Breast epithelium (tissue), 4 donors: Measurements from ENCODE around the gene ATP6V1G3. TPM values are rescaled to one million over a fixed set of nuclear protein-coding genes. Genes with fewer than 3 reads are reported as not detected.

Experiments used
- DNase-seq, 2 donors: peaks; one replicate each; pipeline ENCODE4 v3.0.0-alpha.2; 2019; ENCODE audit warnings: low spot score in 2 of 2
- H3K27ac ChIP-seq, 2 donors: fragments of 200-600 bp; sonication (generic) in 1 of 2; one replicate each; pipeline ENCODE4 v1.5.1; 2016 to 2019; ENCODE audit warnings: mild to moderate bottlenecking in 1 of 2
- H3K27me3 ChIP-seq, 2 donors: fragments of 200-600 bp; sonication (generic) in 1 of 2; one replicate each; pipeline versions ENCODE4 v1.5.1 to v1.6.0; 2017 to 2019; ENCODE audit warnings: control low read depth in 1 of 2, mild to moderate bottlenecking in 1 of 2
- H3K36me3 ChIP-seq: fragments of 200-600 bp; one replicate; pipeline ENCODE4 v1.5.1; 2019
- H3K4me1 ChIP-seq, 2 donors: fragments of 200-600 bp; sonication (generic); one replicate each; pipeline ENCODE4 v1.5.1; 2016 to 2019; ENCODE audit warnings: control low read depth in 1 of 2
- H3K4me3 ChIP-seq, 3 donors: fragments of 200-600 bp; sonication (generic); 1 replicate in 2 of 3; 2 replicates in 1 of 3; pipeline ENCODE4 v1.5.1; 2016 to 2019; ENCODE audit warnings: mild to moderate bottlenecking in 3 of 3, moderate library complexity in 2 of 3
- H3K9me3 ChIP-seq, 2 donors: fragments of 200-600 bp; sonication (generic) in 1 of 2; one replicate each; pipeline ENCODE4 v1.5.1; 2016 to 2019; ENCODE audit warnings: control low read depth in 1 of 2
- POLR2A ChIP-seq: fragments of 450-650 bp; IDR thresholded peaks from one replicate; pipeline ENCODE4 v1.6.1; 2016; ENCODE audit warnings: antibody characterized with exemption, mild to moderate bottlenecking, moderate library complexity
- POLR2AphosphoS5 ChIP-seq, 3 donors: sonication (generic); formaldehyde crosslinking; IDR thresholded peaks; one replicate each; pipeline ENCODE4 v1.6.1; 2017; ENCODE audit warnings: antibody characterized with exemption in 3 of 3
- intact Hi-C: fragments of 100-400 bp; cut with DNase I; formaldehyde crosslinking; loops from one replicate; pipeline ENCODE4 v1.15.1; 2023; ENCODE audit warnings: low total_unique reads
- total RNA-seq, 3 donors: library from RNA; depleted of rRNA; stranded (reverse); fragments of >200 nt; gene quantifications; one replicate each; pipeline ENCODE4 v1.1.0, GENCODE V29; 2016
- TF ChIP-seq, protein P1 (sequence below), 3 donors: fragments of 450-650 bp; IDR thresholded peaks; one replicate each; pipeline ENCODE4 v1.5.1; 2016 to 2017; ENCODE audit warnings: antibody characterized with exemption in 3 of 3, mild to moderate bottlenecking in 3 of 3, moderate library complexity in 3 of 3

ATP6V1G3 gene
- total RNA-seq, 3 donors from 2014 or later: not detected

DNA sequence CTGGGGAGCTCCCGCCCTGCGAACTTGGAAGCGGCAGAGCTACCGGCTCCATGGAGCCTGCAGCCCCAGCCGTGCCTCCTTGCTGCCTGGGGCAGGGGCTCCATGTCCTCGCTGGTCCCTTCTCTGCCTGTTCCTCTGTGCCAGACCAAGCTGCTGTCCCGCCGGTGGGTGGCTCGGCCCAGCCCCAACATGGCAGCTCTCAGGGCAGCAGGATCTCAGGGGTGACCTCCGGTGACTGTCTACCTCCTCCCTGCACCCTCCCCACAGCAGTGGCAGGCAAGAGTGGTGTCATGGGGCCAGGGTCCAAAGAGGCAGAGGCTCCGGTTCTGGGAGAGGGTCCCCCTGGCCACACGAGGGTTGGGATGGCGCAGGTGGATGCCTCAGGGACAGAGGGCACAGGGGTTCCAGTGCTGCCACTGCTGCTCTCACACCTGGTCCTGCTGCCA, 45.8 kb downstream of the ATP6V1G3 start:
- Histone ChIP-seq H3K27me3 (no peaks in the 10 kb centered on the region), H3K27ac (no peak overlapping the region), H3K4me1 (no peaks in the 10 kb centered on the region), H3K36me3 (no peaks in the 10 kb centered on the region), H3K4me3 (no peak overlapping the region), H3K9me3 (no peaks in the 10 kb centered on the region)
- intact Hi-C loops: no loop called here
- DNase-seq: no peak
- TF ChIP-seq POLR2AphosphoS5 (IDR thresholded peaks at IDR 0.05) (no peak), POLR2A (no peak)
- TF ChIP-seq, protein P1, sequence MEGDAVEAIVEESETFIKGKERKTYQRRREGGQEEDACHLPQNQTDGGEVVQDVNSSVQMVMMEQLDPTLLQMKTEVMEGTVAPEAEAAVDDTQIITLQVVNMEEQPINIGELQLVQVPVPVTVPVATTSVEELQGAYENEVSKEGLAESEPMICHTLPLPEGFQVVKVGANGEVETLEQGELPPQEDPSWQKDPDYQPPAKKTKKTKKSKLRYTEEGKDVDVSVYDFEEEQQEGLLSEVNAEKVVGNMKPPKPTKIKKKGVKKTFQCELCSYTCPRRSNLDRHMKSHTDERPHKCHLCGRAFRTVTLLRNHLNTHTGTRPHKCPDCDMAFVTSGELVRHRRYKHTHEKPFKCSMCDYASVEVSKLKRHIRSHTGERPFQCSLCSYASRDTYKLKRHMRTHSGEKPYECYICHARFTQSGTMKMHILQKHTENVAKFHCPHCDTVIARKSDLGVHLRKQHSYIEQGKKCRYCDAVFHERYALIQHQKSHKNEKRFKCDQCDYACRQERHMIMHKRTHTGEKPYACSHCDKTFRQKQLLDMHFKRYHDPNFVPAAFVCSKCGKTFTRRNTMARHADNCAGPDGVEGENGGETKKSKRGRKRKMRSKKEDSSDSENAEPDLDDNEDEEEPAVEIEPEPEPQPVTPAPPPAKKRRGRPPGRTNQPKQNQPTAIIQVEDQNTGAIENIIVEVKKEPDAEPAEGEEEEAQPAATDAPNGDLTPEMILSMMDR (IDR thresholded peaks at IDR 0.05): no peak

- TF ChIP-seq POLR2AphosphoS5 (IDR thresholded peaks at IDR 0.05) (no peak), POLR2A (no peak)
- TF ChIP-seq, protein P1 (IDR thresholded peaks at IDR 0.05): no peak
- intact Hi-C loops: no loop called here
- H3K27ac ChIP-seq: no peak overlapping the region
- H3K4me3 ChIP-seq: no peak overlapping the region
- no peak for DNase-seq
- no peaks in the 10 kb centered on the region for H3K36me3 ChIP-seq
- H3K4me1 ChIP-seq: no peaks in the 10 kb centered on the region
- no peaks in the 10 kb centered on the region for H3K9me3 ChIP-seq
- H3K27me3 ChIP-seq: no peaks in the 10 kb centered on the region
Observed at GRCh38 chr1:198494139-198494538, 46.3 kb downstream of the ATP6V1G3 start.

DNA sequence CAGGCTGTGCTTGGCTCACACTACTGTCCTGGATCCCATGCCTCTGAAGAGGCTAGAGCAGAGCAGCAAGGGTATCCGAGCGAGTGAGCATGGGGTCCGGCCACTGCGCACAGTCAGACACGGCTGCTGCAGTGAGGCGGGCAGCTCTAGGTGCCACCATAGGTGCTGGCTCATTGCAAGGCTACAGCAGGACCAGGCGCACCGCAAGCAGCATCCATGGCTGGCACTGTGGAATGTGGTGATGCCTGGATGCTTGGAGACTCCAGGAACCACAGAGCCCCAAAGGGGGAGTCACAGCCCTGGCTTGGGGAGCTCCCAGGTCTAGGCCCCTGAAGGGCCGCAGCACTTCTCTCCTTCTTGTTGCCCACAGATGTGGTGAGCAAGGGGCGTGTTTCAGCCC, 47.2 kb downstream of the ATP6V1G3 start:
- H3K4me3 ChIP-seq: no peak overlapping the region
- H3K4me1 ChIP-seq: no peaks in the 10 kb centered on the region
- no peaks in the 10 kb centered on the region for H3K36me3 ChIP-seq
- H3K9me3 ChIP-seq: no peaks in the 10 kb centered on the region
- intact Hi-C loops: no loop called here
- H3K27ac ChIP-seq: no peak overlapping the region
- no peak for DNase-seq
- H3K27me3 ChIP-seq: no peaks in the 10 kb centered on the region
- no peak for TF ChIP-seq POLR2AphosphoS5 (IDR thresholded peaks at IDR 0.05)
- TF ChIP-seq POLR2A: no peak
- TF ChIP-seq, protein P1 (IDR thresholded peaks at IDR 0.05): no peak

DNA sequence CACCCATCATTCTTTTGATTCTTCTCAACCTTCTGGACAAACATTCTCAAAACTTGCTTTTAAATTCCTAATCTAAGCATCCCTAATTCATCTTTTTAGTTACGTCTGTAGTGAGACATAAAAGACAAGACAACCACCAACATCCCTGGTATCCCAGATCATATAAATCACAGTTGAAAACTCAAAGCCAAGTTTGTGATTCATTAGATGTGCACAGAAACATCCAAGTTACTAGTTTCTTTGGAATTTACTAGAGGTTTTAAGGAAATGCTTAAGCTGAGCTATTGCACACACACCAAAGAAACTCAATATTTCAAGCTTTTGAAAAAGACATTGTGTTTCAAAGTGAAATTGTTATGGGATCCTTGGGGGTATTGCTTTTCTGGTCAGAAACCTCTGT, 47.6 kb downstream of the ATP6V1G3 start:
- Histone ChIP-seq H3K4me1 (no peaks in the 10 kb centered on the region), H3K27me3 (no peaks in the 10 kb centered on the region), H3K36me3 (no peaks in the 10 kb centered on the region), H3K27ac (no peak overlapping the region), H3K9me3 (no peaks in the 10 kb centered on the region), H3K4me3 (no peak overlapping the region)
- no peak for TF ChIP-seq POLR2A
- TF ChIP-seq POLR2AphosphoS5 (IDR thresholded peaks at IDR 0.05): no peak
- TF ChIP-seq, protein P1 (IDR thresholded peaks at IDR 0.05): no peak
- no peak for DNase-seq
- intact Hi-C loops: no loop called here

GRCh38 chr1:198491596-198491995, 48.9 kb downstream of the ATP6V1G3 start:
- H3K4me1 ChIP-seq: no peaks in the 10 kb centered on the region

More at GRCh38 chr1:198491596-198491995, 48.9 kb downstream of the ATP6V1G3 start:
- Histone ChIP-seq H3K27me3 (no peaks in the 10 kb centered on the region), H3K4me3 (no peak overlapping the region), H3K36me3 (no peaks in the 10 kb centered on the region), H3K9me3 (no peaks in the 10 kb centered on the region), H3K27ac (no peak overlapping the region)
- TF ChIP-seq POLR2A: no peak
- TF ChIP-seq, protein P1 (IDR thresholded peaks at IDR 0.05): no peak
- no peak for TF ChIP-seq POLR2AphosphoS5 (IDR thresholded peaks at IDR 0.05)
- intact Hi-C loops: no loop called here
- no peak for DNase-seq
